ENCODE data around the gene WDR72.

GRCh38 chr15:53753813-53754212 is 5.7 kb downstream of the WDR72 start:
- TF ChIP-seq YY1 (IDR thresholded peaks at IDR 0.05; ENCODE audit: insufficient read depth, insufficient read length) (no peak), ZNF274 (IDR thresholded peaks at IDR 0.05; ENCODE audit: low read depth, low read length) (no peak), SUZ12 (IDR thresholded peaks at IDR 0.05; ENCODE audit: extremely low read depth, insufficient read depth, insufficient read length) (no peak)

Data from NT2/D1 (cell line).